Fibroblast of skin of scalp (primary cell): ENCODE results near the gene VSX1. TPM values are rescaled to one million over a fixed set of nuclear protein-coding genes. Genes with fewer than 3 reads are reported as not detected.

Source experiments
- DNase-seq: peaks from one replicate; pipeline ENCODE4 v3.0.0-alpha.2; 2013
- polyA plus RNA-seq, 2 experiments: library from polyadenylated mRNA; unstranded; fragments of 120-200 nt; gene quantifications; one replicate each; pipeline ENCODE4 v1.2.1, GENCODE V29; 2013; ENCODE audit not compliant: insufficient read length in 2 of 2

Gene VSX1
- not detected for polyA plus RNA-seq (2013, experiment 1 of 2; ENCODE audit: insufficient read length)
- not detected for polyA plus RNA-seq (2013, experiment 2 of 2; ENCODE audit: insufficient read length)

DNA sequence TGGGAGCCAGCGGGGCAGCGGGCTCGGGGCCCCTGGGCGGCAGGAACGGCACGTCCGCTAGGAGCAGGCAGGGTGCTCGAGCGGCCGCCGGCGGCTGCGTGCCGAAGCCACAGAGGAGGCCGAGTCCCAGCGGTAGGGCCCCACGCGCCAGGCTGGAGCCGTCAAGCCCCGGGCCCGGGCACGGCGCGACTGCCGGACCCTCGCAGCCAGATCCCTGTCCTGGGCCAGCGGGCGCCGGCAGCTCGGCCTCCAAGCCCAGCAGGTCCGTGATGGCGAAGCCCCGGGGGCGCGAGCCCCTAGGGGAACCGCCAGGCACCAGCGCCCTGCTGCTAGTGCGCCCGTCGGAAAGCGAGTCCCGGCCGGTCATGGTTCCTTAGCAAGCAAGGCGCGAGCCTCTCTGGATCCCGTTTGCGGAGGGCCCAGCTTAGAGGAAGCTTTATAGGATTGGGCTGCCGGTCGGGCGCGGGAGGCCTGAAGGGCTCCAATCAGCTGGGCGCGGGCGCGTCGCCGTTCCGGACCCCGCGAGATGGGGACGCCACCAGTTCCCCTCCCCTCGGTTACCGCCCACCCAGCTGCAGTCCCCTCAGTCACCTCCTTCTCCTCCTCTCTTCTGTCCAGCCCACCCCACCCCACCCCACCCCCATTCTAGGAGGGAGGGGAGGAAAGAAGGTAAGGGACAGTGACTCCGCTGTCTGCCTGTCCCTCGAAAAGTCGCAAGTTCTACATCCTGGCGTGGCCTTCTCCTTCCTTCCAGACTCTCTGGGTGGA, at the start of gene VSX1:
VSX1 (minus strand) TSS at position 412 of the 768 bp plus-strand sequence; CDS start at position 367, 45 bp downstream.
- no peak for DNase-seq

- DNase-seq = no peak
Measured at GRCh38 chr20:25129908-25130307, 48.0 kb upstream of the VSX1 start.

DNA sequence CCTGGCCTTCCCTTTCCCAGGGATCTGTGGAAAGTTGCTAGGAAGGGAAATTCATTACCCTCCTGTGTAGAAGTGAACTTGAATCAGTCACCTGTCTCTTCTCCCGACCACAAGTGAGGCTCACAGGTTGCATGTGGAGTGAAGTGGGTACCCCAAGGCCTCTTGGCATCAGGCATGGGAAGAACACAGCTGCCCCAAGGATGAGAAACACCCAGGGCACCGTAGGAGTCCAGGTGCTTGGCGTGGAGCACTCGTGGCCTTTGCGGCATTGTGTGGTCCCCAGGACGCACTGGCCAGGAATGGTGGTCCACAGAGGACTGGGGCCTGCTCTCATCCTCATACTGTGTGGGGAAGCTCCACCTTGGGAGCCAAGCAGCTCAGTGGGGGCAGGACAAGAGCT, 47.5 kb upstream of the VSX1 start:
- no peak for DNase-seq

DNA sequence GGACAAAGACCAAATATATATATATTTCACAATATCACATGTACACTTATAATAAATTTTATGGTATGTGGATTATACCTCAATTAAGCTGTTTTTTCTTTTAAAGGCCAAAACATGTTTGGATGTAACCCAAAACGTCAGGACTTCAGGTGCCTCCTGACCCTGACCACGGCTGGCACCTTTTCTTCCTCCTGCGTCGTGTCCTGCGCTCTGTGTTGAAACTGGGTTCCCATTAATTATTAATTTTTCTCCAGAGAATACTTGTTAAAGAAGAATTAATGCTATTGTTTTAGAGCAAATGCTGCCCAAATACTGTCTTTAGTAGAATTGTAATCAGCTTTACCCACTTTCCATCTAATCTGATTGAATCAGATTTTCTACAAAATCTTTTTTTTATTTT, 46.7 kb upstream of the VSX1 start:
- no peak for DNase-seq

- DNase-seq = no peak
Measured at GRCh38 chr20:25127761-25128537, 46.0 kb upstream of the VSX1 start.

DNA sequence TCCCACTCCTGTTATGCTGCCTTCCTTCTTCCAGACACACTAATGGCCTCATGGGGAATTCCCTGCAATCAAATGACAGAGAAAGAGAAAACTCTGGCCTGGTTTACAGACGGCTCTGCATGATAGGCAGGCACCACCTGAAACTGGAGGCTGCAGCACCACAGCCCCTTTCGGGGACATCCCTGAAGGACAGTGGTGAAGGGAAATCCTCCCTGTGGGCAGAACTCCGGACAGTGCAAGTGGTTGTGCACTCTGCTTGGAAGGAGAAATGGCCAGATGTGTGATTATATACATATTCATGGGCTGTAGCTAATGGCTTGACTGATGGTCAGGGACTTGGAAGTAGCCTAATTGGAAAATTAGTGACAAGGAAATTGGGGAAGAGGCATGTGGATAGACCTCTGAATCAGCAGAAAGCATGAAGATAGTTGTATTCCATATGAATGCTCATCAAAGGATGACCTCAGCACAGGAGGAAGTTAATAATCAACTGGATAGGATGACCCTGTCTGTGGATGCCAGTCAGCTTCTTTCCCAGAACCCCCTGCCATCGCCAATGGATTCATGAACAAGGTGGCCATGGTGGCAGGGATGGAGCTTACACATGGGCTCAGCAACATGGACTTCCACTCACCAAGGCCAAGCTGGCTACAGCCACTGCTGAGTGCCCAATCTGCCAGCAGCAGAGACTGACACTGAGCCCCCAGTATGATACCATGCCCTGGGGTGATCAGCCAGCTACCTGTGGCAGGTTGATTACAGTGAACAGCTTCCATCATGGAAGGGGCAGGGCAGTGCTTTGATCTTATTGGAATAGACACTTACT, 44.5 kb upstream of the VSX1 start:
- DNase-seq = no peak

DNA sequence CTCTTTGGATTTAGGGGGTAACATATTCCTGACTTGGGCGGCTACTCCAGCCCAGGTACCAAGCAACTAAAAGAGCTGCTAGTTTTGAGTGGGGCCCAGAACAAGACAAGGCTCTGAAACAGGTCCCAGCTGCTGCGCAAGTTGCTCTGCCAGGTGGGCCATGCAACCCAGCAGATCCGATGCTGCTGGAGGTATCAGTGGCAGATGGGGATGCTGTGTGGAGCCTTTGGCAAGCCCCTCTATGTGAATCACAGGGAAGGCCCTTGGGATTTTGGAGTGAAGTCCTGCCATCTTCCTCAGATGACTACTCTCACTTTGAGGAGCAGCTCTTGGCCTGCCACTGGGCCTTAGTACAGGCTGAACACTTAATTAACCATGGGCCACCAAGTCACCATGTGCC, 43.7 kb upstream of the VSX1 start:
- DNase-seq = no peak

GRCh38 chr20:25120920-25121319, 39.0 kb upstream of the VSX1 start:
- DNase-seq = no peak

GRCh38 chr20:25120457-25120856, 38.5 kb upstream of the VSX1 start:
- DNase-seq = no peak

DNA sequence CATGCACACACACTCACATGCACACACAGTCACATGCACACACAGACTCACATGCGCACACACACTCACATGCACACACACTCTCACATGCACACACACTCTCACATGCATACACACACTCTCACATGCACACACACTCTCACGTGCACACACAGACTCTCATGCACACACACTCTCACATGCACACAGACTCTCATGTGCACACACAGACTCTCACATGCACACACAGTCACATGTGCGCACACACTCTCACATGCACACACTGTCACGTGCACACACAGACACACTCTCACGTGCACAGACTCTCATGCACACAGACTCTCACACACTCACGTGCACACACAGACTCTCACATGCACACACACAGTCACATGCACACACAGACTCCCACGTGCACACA, 36.6 kb upstream of the VSX1 start:
- DNase-seq = no peak

- DNase-seq = no peak
Measured at GRCh38 chr20:25117990-25118389, 36.0 kb upstream of the VSX1 start.

DNA sequence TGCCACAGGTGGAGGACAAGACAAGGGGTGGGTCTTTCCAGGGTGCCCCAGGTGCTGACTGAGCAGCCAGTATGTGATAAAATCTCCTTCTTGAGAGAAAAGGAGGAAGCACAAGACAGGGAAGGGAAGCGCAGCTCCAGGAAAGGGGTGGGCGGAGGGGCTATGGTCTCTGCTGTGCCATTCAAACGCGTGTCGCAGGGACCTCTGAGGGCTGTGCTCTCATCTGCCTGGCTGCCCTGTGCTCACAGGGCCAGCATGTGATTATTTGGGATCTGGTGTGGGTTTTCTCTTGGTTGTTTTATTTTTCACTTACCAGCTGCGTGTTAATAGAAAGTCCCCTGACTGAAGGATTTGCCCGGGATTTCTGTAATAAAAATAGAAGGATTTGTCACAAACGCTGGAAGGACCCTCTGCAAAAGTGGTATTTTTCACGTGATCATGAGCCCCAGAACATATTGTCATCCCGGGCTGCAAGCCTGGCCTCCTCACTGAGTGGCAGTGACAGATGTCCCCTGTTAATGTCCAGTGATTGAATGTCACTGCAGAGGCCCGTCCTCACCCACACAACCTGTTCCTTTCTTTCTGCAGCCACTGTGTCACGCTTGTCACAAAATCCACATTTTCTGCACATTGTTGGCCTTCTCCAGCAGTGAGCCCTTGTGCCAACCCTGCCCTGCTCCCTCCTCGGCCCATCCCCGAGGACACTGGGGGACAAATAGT, 35.0 kb upstream of the VSX1 start:
- DNase-seq = no peak

- no peak for DNase-seq
Measured at GRCh38 chr20:25103526-25103925, 21.6 kb upstream of the VSX1 start.

DNA sequence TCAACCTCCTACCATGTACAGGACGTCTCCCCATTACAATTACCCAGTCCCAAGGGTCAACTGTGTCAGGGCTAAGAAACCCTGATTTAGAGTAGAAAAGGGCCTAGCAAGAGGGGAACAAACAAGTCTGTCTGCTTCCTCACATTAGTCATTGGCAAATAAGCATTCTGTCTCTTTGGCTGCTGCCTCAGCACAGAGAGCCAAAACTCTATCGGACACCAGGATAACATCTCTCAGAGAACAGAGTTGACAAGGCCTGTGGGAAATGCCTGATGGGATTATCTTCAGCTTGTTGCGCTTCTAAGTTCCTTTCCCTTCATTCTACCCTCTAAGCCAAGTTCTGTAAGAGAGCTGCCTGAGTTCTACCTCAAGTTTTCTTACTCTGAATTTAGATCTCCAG, 19.0 kb upstream of the VSX1 start:
- DNase-seq = no peak

DNA sequence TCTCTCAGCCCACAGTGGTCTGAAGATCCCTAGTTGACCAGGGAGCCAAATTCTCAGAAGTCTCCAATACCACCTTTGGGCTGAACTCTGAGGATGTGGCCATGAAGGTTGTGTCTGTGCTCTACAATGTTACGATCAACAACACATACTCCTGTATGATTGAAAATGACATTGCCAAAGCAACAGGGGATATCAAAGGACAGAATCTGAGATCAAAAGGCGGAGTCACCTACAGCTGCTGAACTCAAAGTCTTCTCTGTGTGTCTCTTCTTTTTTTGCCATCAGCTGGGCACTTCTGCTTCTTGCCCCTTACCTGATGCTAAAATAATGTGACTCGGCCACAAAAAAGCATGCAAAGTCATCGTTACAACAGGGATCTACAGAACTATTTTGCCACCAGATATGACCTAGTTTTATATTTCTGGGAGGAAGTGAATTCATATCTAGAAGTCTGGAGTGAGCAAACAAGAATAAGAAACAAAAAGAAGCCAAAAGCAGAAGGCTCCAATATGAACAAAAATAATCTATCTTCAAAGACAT, 17.7 kb upstream of the VSX1 start:
- no peak for DNase-seq

DNA sequence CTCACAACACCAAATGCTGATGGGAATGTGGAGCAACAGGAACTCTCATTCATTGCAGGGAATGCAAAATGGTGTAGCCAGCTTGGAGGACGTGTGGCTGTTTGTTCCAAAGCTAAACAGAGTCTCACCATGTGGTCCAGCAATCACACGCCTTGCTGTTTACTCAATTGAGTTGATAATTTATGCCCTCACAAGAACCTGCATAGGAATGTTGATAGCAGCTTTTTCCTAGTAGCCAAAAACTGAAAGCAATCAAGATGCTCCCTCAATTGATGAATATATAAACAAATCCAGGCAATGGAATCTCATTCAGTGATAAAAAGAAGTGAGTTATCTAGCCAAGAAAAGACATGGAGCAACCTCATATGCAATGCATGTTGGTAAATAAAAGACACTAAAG, 15.6 kb upstream of the VSX1 start:
- DNase-seq = no peak

DNA sequence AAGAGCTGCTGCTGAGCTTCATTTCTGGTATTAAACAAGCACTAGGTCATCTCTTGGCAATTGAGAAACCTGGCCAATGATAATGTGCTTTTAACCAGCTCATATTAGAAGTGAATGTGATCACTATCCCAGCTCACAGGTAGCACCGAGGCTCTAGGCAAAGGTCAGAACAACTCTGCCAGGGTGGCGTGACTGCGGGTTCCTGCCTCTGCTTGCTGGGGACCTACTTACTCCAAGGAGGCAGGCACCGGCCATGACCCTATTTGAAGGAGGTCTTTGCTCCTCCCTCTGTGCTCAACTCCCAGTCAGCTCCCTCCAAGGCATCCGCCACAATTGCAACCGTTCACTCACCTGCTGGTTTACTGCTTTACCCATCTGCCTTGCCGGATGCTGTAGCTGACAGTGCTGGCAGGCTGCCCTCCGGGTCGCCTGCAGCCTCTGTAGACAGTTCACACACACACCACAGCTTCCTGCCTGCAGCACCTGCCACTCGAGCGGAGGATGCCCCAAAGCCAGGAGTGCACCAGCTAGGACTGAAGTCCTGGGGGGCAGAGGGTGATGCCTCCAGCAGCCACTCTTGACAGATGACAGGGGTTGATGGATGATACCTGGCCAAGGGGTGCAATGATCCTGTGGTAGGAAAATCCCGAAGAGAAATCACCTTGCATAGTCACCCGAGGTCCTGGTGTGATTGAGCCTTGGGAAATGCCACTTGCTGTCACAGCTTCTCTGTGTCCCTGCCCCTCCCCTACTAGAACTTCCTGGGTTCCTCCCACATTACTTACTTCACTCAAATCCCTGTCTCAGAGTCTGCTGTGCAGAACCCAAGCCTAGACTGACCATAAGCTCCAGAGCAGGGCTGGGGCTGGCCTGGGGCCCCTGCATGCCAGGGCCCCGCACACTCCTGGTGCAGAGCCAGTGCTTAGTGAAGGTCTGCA, 8.8 kb upstream of the VSX1 start:
- DNase-seq = no peak

- no peak for DNase-seq
Measured at GRCh38 chr20:25089662-25090061, 7.7 kb upstream of the VSX1 start.

- no peak for DNase-seq
Measured at GRCh38 chr20:25089096-25089495, 7.2 kb upstream of the VSX1 start.

- DNase-seq = no peak
Measured at GRCh38 chr20:25088267-25088666, 6.3 kb upstream of the VSX1 start.
